Activated naive CD8-positive, alpha-beta T cell treated with anti-CD3 and anti-CD28 coated beads, Interleukin-2, amount 10 ng/mL, durations not matched to agents 7 days and 5 days (primary cell): ENCODE results near the gene GDI1. TPM values are rescaled to one million over a fixed set of nuclear protein-coding genes. Genes with fewer than 3 reads are reported as not detected.

Experiments
- ATAC-seq: fragments of 150-1000 bp; cut with Tn5 transposase; one replicate; pipeline ENCODE4 v1.10.0; 2021; ENCODE audit warnings: low read depth, moderate library complexity
- POLR2A ChIA-PET: fragments of 350-600 bp; sonication (Branson Sonifier 250); formaldehyde crosslinking; loops from one replicate; lab custom pipeline; 2021; ENCODE audit warnings: antibody characterized with exemption; lab: Charles Lee
- DNase-seq: peaks from one replicate; pipeline ENCODE4 v3.0.0; 2021
- H3K27ac Mint-ChIP-seq: one replicate; pipeline ENCODE4 v1.8.0; 2022; ENCODE audit warnings: mild to moderate bottlenecking, mixed read lengths
- H3K27me3 Mint-ChIP-seq: one replicate; pipeline ENCODE4 v1.8.0; 2022; ENCODE audit warnings: mild to moderate bottlenecking, moderate library complexity, mixed read lengths
- H3K36me3 Mint-ChIP-seq: one replicate; pipeline ENCODE4 v1.8.0; 2021; ENCODE audit warnings: mild to moderate bottlenecking, mixed read lengths
- H3K4me1 Mint-ChIP-seq: one replicate; pipeline ENCODE4 v1.8.0; 2021; ENCODE audit warnings: mixed read lengths
- H3K4me3 Mint-ChIP-seq: one replicate; pipeline ENCODE4 v1.8.0; 2022; ENCODE audit warnings: mild to moderate bottlenecking, moderate library complexity, mixed read lengths
- H3K9me3 Mint-ChIP-seq: one replicate; pipeline ENCODE4 v1.8.0; 2021; ENCODE audit warnings: mixed read lengths
- total RNA-seq, 2 experiments: library from RNA; stranded (reverse); gene quantifications; one replicate each; pipeline ENCODE4 v1.2.3, GENCODE V29; 2021

Gene GDI1
- total RNA-seq, 2 experiments from 2014 or later, result 138 to 147 TPM

GRCh38 chrX:154401045-154401799 is 35.7 kb upstream of the GDI1 start:
- Mint-ChIP-seq H3K36me3 (peaks cover 13% of the 10 kb centered on the region), H3K4me3 (peak overlapping the region; percentile 28), H3K4me1 (peaks cover 5% of the 10 kb centered on the region), H3K27me3 (no peaks in the 10 kb centered on the region), H3K27ac (peak overlapping the region; percentile 54), H3K9me3 (no peaks in the 10 kb centered on the region)
- POLR2A ChIA-PET, result interaction anchor here (5.9 kb wide), 1 partner anchor 10 kb away, joined by 72 read pairs; the partner anchor contains the start of genes DNASE1L1 and TAFAZZIN
- DNase-seq (no peak), ATAC-seq (no peak)

- no peak for ATAC-seq
- H3K36me3 Mint-ChIP-seq, result peaks cover 13% of the 10 kb centered on the region
- H3K27me3 Mint-ChIP-seq, result no peaks in the 10 kb centered on the region
- POLR2A ChIA-PET, result interaction anchor here (5.9 kb wide), 1 partner anchor 9 kb away, joined by 72 read pairs; the partner anchor contains the start of genes DNASE1L1 and TAFAZZIN
- H3K9me3 Mint-ChIP-seq, result no peaks in the 10 kb centered on the region
- DNase-seq, result no peak
- no peak overlapping the region for H3K27ac Mint-ChIP-seq
- H3K4me3 Mint-ChIP-seq, result no peak overlapping the region
- peaks cover 5% of the 10 kb centered on the region for H3K4me1 Mint-ChIP-seq
Measured at GRCh38 chrX:154401918-154402621, 34.9 kb upstream of the GDI1 start.

- DNase-seq, result no peak
- no peak overlapping the region for H3K4me3 Mint-ChIP-seq
- POLR2A ChIA-PET, result interaction anchor here (1.5 to 5.9 kb wide), 2 partner anchors 8 to 39 kb away, joined by 4 to 72 read pairs; partner anchors contain the start of genes DNASE1L1 and TAFAZZIN
- peaks cover 13% of the 10 kb centered on the region for H3K36me3 Mint-ChIP-seq
- H3K27me3 Mint-ChIP-seq, result no peaks in the 10 kb centered on the region
- peaks cover 5% of the 10 kb centered on the region for H3K4me1 Mint-ChIP-seq
- H3K9me3 Mint-ChIP-seq, result no peaks in the 10 kb centered on the region
- no peak overlapping the region for H3K27ac Mint-ChIP-seq
- ATAC-seq, result no peak
Measured at GRCh38 chrX:154402622-154403127, 34.3 kb upstream of the GDI1 start.

- Mint-ChIP-seq H3K36me3 (peaks cover 13% of the 10 kb centered on the region), H3K4me1 (peaks cover 5% of the 10 kb centered on the region), H3K4me3 (no peak overlapping the region), H3K9me3 (no peaks in the 10 kb centered on the region), H3K27me3 (no peaks in the 10 kb centered on the region), H3K27ac (no peak overlapping the region)
- no peak for DNase-seq
- POLR2A ChIA-PET, result interaction anchor here (1.5 kb wide), 1 partner anchor 38 kb away, joined by 4 read pairs; no protein-coding TSS in a partner anchor
- ATAC-seq, result no peak
Measured at GRCh38 chrX:154403192-154403591, 33.8 kb upstream of the GDI1 start.

GRCh38 chrX:154403858-154404257 is 33.1 kb upstream of the GDI1 start:
- H3K9me3 Mint-ChIP-seq, result no peaks in the 10 kb centered on the region
- no peaks in the 10 kb centered on the region for H3K27me3 Mint-ChIP-seq
- DNase-seq (no peak), ATAC-seq (no peak)
- no peak overlapping the region for H3K27ac Mint-ChIP-seq
- H3K4me3 Mint-ChIP-seq, result no peak overlapping the region
- peaks cover 9% of the 10 kb centered on the region for H3K4me1 Mint-ChIP-seq
- POLR2A ChIA-PET, result interaction anchor here (1.5 kb wide), 1 partner anchor 37 kb away, joined by 4 read pairs; no protein-coding TSS in a partner anchor
- peaks cover 10% of the 10 kb centered on the region for H3K36me3 Mint-ChIP-seq

GRCh38 chrX:154404625-154405192 is 32.2 kb upstream of the GDI1 start:
- Mint-ChIP-seq H3K4me1 (peaks cover 8% of the 10 kb centered on the region), H3K27ac (no peak overlapping the region), H3K36me3 (peaks cover 1% of the 10 kb centered on the region), H3K9me3 (no peaks in the 10 kb centered on the region), H3K27me3 (no peaks in the 10 kb centered on the region), H3K4me3 (no peak overlapping the region)
- DNase-seq (no peak), ATAC-seq (no peak)
- POLR2A ChIA-PET, result no interaction called here

GRCh38 chrX:154408659-154409221 is 28.2 kb upstream of the GDI1 start:
- H3K4me3 Mint-ChIP-seq, result peak overlapping the region; percentile 84
- H3K27ac Mint-ChIP-seq, result peak overlapping the region; percentile 81
- H3K36me3 Mint-ChIP-seq, result peaks cover 3% of the 10 kb centered on the region
- H3K4me1 Mint-ChIP-seq, result peaks cover 9% of the 10 kb centered on the region
- H3K9me3 Mint-ChIP-seq, result no peaks in the 10 kb centered on the region
- DNase-seq, result no peak
- peak; percentile 2 for ATAC-seq
- POLR2A ChIA-PET, result interaction anchor here (0.9 to 5.4 kb wide), 4 partner anchors 9 to 133 kb away, joined by 3 to 72 read pairs (median 3); partner anchors contain the start of genes RPL10 and SLC10A3
- no peaks in the 10 kb centered on the region for H3K27me3 Mint-ChIP-seq

- no peaks in the 10 kb centered on the region for H3K9me3 Mint-ChIP-seq
- peaks cover 3% of the 10 kb centered on the region for H3K36me3 Mint-ChIP-seq
- ATAC-seq (peak; percentile 17), DNase-seq (peak; percentile 53)
- peaks cover 9% of the 10 kb centered on the region for H3K4me1 Mint-ChIP-seq
- H3K27me3 Mint-ChIP-seq, result no peaks in the 10 kb centered on the region
- H3K4me3 Mint-ChIP-seq, result peak within 1 kb of the TSS; percentile 84
- POLR2A ChIA-PET, result interaction anchor here (0.9 to 5.4 kb wide), 4 partner anchors 10 to 133 kb away, joined by 3 to 72 read pairs (median 3); partner anchors contain the start of genes RPL10 and SLC10A3
- peak within 1 kb of the TSS; percentile 81 for H3K27ac Mint-ChIP-seq
Measured at GRCh38 chrX:154409222-154409871, 27.6 kb upstream of the GDI1 start, which contains the start of gene DNASE1L1. DNASE1L1 (minus strand) TSS chrX:154409254; CDS start chrX:154405568, 3,686 bp downstream.

GRCh38 chrX:154411981-154412340 is 25.0 kb upstream of the GDI1 start:
- Mint-ChIP-seq H3K27me3 (no peaks in the 10 kb centered on the region), H3K36me3 (peaks cover 5% of the 10 kb centered on the region), H3K4me3 (peak overlapping the region; percentile 79), H3K4me1 (peaks cover 9% of the 10 kb centered on the region), H3K27ac (peak overlapping the region; percentile 94), H3K9me3 (no peaks in the 10 kb centered on the region)
- POLR2A ChIA-PET, result interaction anchor here (0.6 to 5.4 kb wide), 19 partner anchors 9 to 426 kb away, joined by 3 to 72 read pairs (median 4); partner anchors contain the start of genes PLXNA3, RPL10, SLC10A3 and UBL4A
- peak; percentile 67 for ATAC-seq
- DNase-seq, result peak; percentile 65

GRCh38 chrX:154412468-154412867 is 24.5 kb upstream of the GDI1 start:
- Mint-ChIP-seq H3K27me3 (no peaks in the 10 kb centered on the region), H3K27ac (peak overlapping the region; percentile 94), H3K9me3 (no peaks in the 10 kb centered on the region), H3K36me3 (peaks cover 5% of the 10 kb centered on the region), H3K4me1 (peaks cover 9% of the 10 kb centered on the region), H3K4me3 (peak overlapping the region; percentile 79)
- DNase-seq, result no peak
- peak; percentile 61 for ATAC-seq
- POLR2A ChIA-PET, result interaction anchor here (0.6 to 5.4 kb wide), 19 partner anchors 9 to 427 kb away, joined by 3 to 72 read pairs (median 3); partner anchors contain the start of genes PLXNA3, RPL10, SLC10A3 and UBL4A

- Mint-ChIP-seq H3K9me3 (no peaks in the 10 kb centered on the region), H3K27me3 (no peaks in the 10 kb centered on the region), H3K27ac (peak overlapping the region; percentile 94), H3K4me3 (no peak overlapping the region), H3K36me3 (peaks cover 5% of the 10 kb centered on the region), H3K4me1 (peaks cover 9% of the 10 kb centered on the region)
- ATAC-seq (no peak), DNase-seq (no peak)
- POLR2A ChIA-PET, result interaction anchor here (0.8 to 5.4 kb wide), 9 partner anchors 8 to 114 kb away, joined by 3 to 72 read pairs (median 5); partner anchors contain the start of genes RPL10, SLC10A3 and UBL4A
Measured at GRCh38 chrX:154413142-154413541, 23.8 kb upstream of the GDI1 start.

- POLR2A ChIA-PET, result interaction anchor here (1.8 kb wide), 1 partner anchor 12 kb away, joined by 4 read pairs; no protein-coding TSS in a partner anchor
- DNase-seq (no peak), ATAC-seq (no peak)
- H3K9me3 Mint-ChIP-seq, result no peaks in the 10 kb centered on the region
- no peak overlapping the region for H3K27ac Mint-ChIP-seq
- peaks cover 5% of the 10 kb centered on the region for H3K36me3 Mint-ChIP-seq
- H3K4me1 Mint-ChIP-seq, result peaks cover 3% of the 10 kb centered on the region
- no peaks in the 10 kb centered on the region for H3K27me3 Mint-ChIP-seq
- no peak overlapping the region for H3K4me3 Mint-ChIP-seq
Measured at GRCh38 chrX:154417157-154417556, 19.8 kb upstream of the GDI1 start.
